Activated T-helper 1 cell treated with anti-CD3 and anti-CD28 coated beads, Interleukin-12 subunit alpha, Interleukin-12 subunit beta, Interleukin-2, Interleukin-4 antibody, amounts not matched to agents 30 ng/mL and 10 ng/mL and 1 ng/mL, durations not matched to agents 14 hours and 24 hours and 36 hours (primary cell): ENCODE measurements around the gene IGFL1. TPM values are rescaled to one million over a fixed set of nuclear protein-coding genes. Genes with fewer than 3 reads are reported as not detected.
"Not testable (repeated sequence)": the region's sequence is repeated elsewhere in the genome, so short reads cannot be mapped to it uniquely, and the experiment has no call there.

Source experiments
- DNase-seq: peaks from one replicate; pipeline ENCODE4 v3.0.0; 2021; ENCODE audit warnings: low spot score
- H3K27ac Mint-ChIP-seq: one replicate; pipeline ENCODE4 v1.8.0; 2021; ENCODE audit warnings: mild to moderate bottlenecking, mixed read lengths
- H3K27me3 Mint-ChIP-seq: one replicate; pipeline ENCODE4 v1.8.0; 2022; ENCODE audit warnings: mild to moderate bottlenecking, moderate library complexity, mixed read lengths; ENCODE audit not compliant: insufficient read depth
- H3K36me3 Mint-ChIP-seq: one replicate; pipeline ENCODE4 v1.8.0; 2021; ENCODE audit warnings: low read depth, mixed read lengths
- H3K4me1 Mint-ChIP-seq: one replicate; pipeline ENCODE4 v1.8.0; 2021; ENCODE audit warnings: low read depth, mixed read lengths
- H3K4me3 Mint-ChIP-seq: one replicate; pipeline ENCODE4 v1.8.0; 2021; ENCODE audit warnings: mild to moderate bottlenecking, moderate library complexity, mixed read lengths
- H3K9me3 Mint-ChIP-seq: one replicate; pipeline ENCODE4 v1.8.0; 2021; ENCODE audit warnings: mixed read lengths
- intact Hi-C: fragments of 100-400 bp; cut with micrococcal nuclease; formaldehyde crosslinking; loops from one replicate; pipeline ENCODE4 v1.15.1; 2024
- total RNA-seq: library from RNA; stranded (reverse); gene quantifications from 2 replicates; pipeline ENCODE4 v1.2.3, GENCODE V29; 2022

The IGFL1 gene
- total RNA-seq, 1 donor from 2014 or later = not detected

DNA sequence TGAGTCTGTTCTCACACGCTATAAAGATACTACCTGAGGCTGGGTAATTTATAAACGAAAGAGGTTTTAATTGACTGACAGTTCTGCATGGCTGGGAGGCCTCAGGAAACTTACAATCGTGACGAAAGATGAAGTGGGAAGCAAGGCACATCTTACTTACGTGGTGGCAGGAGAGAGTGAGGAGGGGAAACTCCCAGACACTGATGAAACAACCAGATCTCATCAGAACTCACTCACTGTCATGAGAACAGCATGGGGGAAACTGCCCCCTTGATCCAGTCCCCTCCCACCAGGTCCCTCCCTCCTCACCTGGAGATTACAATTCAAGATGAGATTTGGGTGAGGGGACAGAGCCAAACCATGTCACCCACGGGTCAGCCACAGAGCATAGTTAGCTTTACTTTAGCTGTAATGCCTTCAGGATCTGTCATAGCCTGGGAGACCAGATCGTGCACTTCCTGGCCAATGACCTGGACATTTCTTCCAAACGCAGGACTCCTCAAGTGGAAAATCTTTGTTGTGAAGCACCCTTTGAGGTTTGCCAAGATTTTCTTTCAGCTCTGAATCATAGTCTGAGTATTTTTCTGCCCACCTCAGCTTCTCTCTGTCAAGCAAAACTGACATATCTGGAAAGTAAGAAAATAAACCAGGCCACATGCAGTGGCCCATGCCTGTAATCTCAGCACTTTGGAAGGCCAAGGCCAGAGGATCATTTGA, 42.1 kb downstream of the IGFL1 start:
- Mint-ChIP-seq H3K27me3 (peaks cover 50% of the 10 kb centered on the region), H3K9me3 (no peaks in the 10 kb centered on the region), H3K4me1 (no peaks in the 10 kb centered on the region), H3K36me3 (no peaks in the 10 kb centered on the region), H3K27ac (no peak overlapping the region), H3K4me3 (no peak overlapping the region)
- DNase-seq = no peak
- intact Hi-C loops = no loop called here

DNA sequence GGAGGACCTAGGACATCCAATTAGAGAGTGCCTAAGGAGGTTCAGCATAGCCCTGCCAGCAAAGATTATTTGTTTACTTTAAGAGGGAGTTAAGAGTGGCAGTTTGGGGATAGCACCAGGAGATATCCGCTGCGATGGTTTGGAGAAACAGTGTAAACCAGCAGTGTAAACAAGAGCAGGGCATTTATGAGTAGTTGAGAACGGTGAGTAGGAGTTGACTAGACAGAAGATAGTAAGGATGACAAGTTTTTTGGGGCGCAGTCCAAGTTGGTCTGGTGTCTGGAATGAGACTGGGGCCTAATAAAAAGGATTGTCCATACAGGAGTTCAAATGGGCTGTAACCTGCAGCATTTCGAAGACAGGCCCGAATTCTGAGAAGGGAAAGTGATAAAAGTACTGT, 44.4 kb downstream of the IGFL1 start:
- DNase-seq, intact Hi-C loops, H3K27ac Mint-ChIP-seq, H3K9me3 Mint-ChIP-seq, H3K4me3 Mint-ChIP-seq, H3K36me3 Mint-ChIP-seq, H3K4me1 Mint-ChIP-seq: not testable (repeated sequence)
- H3K27me3 Mint-ChIP-seq = peaks cover 45% of the 10 kb centered on the region

DNA sequence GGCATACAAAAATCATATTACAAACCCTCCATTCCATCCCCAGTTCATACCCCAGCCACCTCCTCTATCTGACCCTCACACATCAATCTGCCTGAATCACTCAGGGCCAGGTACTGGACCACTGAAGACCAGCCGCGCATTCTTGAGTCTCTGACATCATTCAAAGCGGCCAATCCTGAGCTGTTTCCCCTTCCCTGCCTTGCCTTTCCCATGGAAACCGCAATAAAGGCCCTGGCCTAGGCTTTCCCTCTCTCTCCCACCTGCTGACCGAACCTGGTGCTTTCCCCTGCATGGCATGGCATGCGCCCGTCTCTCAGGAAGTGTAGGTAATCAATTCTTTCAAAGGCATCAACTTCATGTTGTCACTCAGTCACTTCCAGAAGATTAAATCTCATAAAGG, 49.6 kb downstream of the IGFL1 start:
- intact Hi-C loops = no loop called here
- DNase-seq = no peak
- Mint-ChIP-seq H3K9me3 (no peaks in the 10 kb centered on the region), H3K36me3 (no peaks in the 10 kb centered on the region), H3K4me1 (no peaks in the 10 kb centered on the region), H3K27ac (no peak overlapping the region), H3K4me3 (no peak overlapping the region), H3K27me3 (peaks cover 25% of the 10 kb centered on the region)

Other genes with a start within 250 kb of the IGFL1 start
- 24.0 and 24.1 TPM in 2 replicates for gene CCDC61, start 234.3 kb upstream of the IGFL1 start, total RNA-seq
- gene PGLYRP1, start 206.7 kb upstream of the IGFL1 start, total RNA-seq = not detected in 2 replicates
- not detected in 2 replicates for gene IGFL4, start 188.7 kb upstream of the IGFL1 start, total RNA-seq
- gene IGFL3, start 105.1 kb upstream of the IGFL1 start, total RNA-seq = not detected in 2 replicates
- gene IGFL2, start 81.5 kb upstream of the IGFL1 start, total RNA-seq = 0.23 TPM in 1 of 2 replicates, not detected in the other
- gene HIF3A, start 67.3 kb downstream of the IGFL1 start, total RNA-seq = not detected in 2 replicates
- gene PPP5C, start 117.3 kb downstream of the IGFL1 start, total RNA-seq = 160 and 173 TPM in 2 replicates
- gene CCDC8, start 183.8 kb downstream of the IGFL1 start, total RNA-seq = not detected in 2 replicates
- not detected in 2 replicates for gene PNMA8C, start 199.2 kb downstream of the IGFL1 start, total RNA-seq
- not detected in 2 replicates for gene PNMA8A, start 241.8 kb downstream of the IGFL1 start, total RNA-seq